K562 (cell line): ENCODE measurements around the gene ALG1. TPM values are rescaled to one million over a fixed set of nuclear protein-coding genes. Genes with fewer than 3 reads are reported as not detected.
A peak's percentile ranks its signal among the peaks of the same experiment; 100 is the strongest.

Experiments
- BCOR ChIP-seq: fragments of 450-650 bp; IDR thresholded peaks from 2 replicates; pipeline ENCODE4 v1.6.1; 2016
- CCNT2 ChIP-seq: IDR thresholded peaks from 2 replicates; pipeline ENCODE4 v1.6.1; 2011; ENCODE audit warnings: borderline replicate concordance, low read depth, mild to moderate bottlenecking, moderate library complexity, mixed read lengths, low read length; ENCODE audit not compliant: insufficient read length; ENCODE audit errors: extremely low read depth
- DPF2 ChIP-seq: fragments of 450-650 bp; IDR thresholded peaks from 2 replicates; pipeline ENCODE4 v1.6.1; 2016
- ELF4 ChIP-seq: fragments of 450-650 bp; formaldehyde crosslinking; IDR thresholded peaks from 2 replicates; pipeline ENCODE4 v1.4.0; 2022; ENCODE audit warnings: missing genetic modification characterization
- FIP1L1 ChIP-seq: fragments of 200-400 bp; formaldehyde crosslinking; IDR thresholded peaks from 2 replicates; pipeline ENCODE4 v1.6.1; 2018; ENCODE audit warnings: mild to moderate bottlenecking, low read depth, low read length; ENCODE audit not compliant: poor library complexity, severe bottlenecking
- HEY1 ChIP-seq: fragments of 250-450 bp; sonication (Bioruptor Pico); IDR thresholded peaks from 2 replicates; pipeline ENCODE4 v1.5.0; 2020; ENCODE audit warnings: mild to moderate bottlenecking, moderate library complexity, borderline replicate concordance
- KAT2B ChIP-seq: IDR thresholded peaks from one replicate; pipeline ENCODE4 v1.6.1; 2012; ENCODE audit warnings: low read depth, mild to moderate bottlenecking, control low read depth, inconsistent platforms, low read length, moderate library complexity
- KDM5B ChIP-seq: fragments of 200-600 bp; sonication (generic); IDR thresholded peaks from 2 replicates; pipeline ENCODE4 v1.6.1; 2012; ENCODE audit warnings: low read depth, mild to moderate bottlenecking, moderate library complexity, low read length, control low read depth, inconsistent platforms; ENCODE audit not compliant: insufficient replicate concordance
- POLR2G ChIP-seq: fragments of 200-400 bp; formaldehyde crosslinking; IDR thresholded peaks from 2 replicates; pipeline ENCODE4 v1.6.1; 2017; ENCODE audit warnings: low read depth, mild to moderate bottlenecking, antibody characterized with exemption, low read length, moderate library complexity
- ZNF583 ChIP-seq: fragments of 250-450 bp; sonication (Bioruptor Pico); IDR thresholded peaks from 2 replicates; pipeline ENCODE4 v1.4.0; 2020
- ZNF785 ChIP-seq: fragments of 250-450 bp; sonication (Bioruptor Pico); IDR thresholded peaks from 2 replicates; pipeline ENCODE4 v1.4.0; 2020; ENCODE audit warnings: mild to moderate bottlenecking
- ZSCAN29 ChIP-seq: fragments of 450-650 bp; IDR thresholded peaks from 2 replicates; pipeline ENCODE4 v1.6.1; 2017
- polyA plus RNA-seq, 8 experiments: library from polyadenylated mRNA; depleted of rRNA in 4 of 8; stranded (reverse) in 5 of 8; unstranded in 3 of 8; fragments of >200 nt; fragmentation: Nextera tagmentation in 2 of 8; fragmentation: Illumina TruSeq in 1 of 8; extraction: Ambion mirVana in 2 of 8; extraction: Trizol in 1 of 8; gene quantifications; 2 replicates each; pipeline versions ENCODE4 v1.2.1 to v1.2.3, GENCODE V29; 2011 to 2014; ENCODE audit warnings: inconsistent platforms in 1 of 8, missing spikeins in 1 of 8
- total RNA-seq, 7 experiments: library from RNA; depleted of rRNA in 6 of 7; stranded (reverse); fragments of >200 nt in 6 of 7; fragmentation: Illumina TruSeq in 2 of 7; extraction: Trizol in 2 of 7; gene quantifications; 2 replicates each; pipeline versions ENCODE4 v1.2.1 to v1.2.3, GENCODE V29; 2011 to 2021; ENCODE audit warnings: low replicate concordance in 1 of 7
- TF ChIP-seq, protein P1 (sequence below): fragments of 200-600 bp; sonication (generic); IDR thresholded peaks from one replicate; pipeline ENCODE4 v1.6.1; 2012; ENCODE audit warnings: mild to moderate bottlenecking, low read depth, low read length, inconsistent platforms
- TF ChIP-seq, protein P2 (sequence below): fragments of 150-350 bp; IDR thresholded peaks from 2 replicates; pipeline ENCODE4 v1.6.1; 2014; ENCODE audit warnings: low read depth, mild to moderate bottlenecking, low read length, borderline replicate concordance

ALG1 gene
- total and polyA plus RNA-seq, 9 of the 15 experiments (the other 6 are each of a cell fraction or from before 2014, with no cell fraction given), result 1.1 to 26.4 (median 18.3) TPM

DNA sequence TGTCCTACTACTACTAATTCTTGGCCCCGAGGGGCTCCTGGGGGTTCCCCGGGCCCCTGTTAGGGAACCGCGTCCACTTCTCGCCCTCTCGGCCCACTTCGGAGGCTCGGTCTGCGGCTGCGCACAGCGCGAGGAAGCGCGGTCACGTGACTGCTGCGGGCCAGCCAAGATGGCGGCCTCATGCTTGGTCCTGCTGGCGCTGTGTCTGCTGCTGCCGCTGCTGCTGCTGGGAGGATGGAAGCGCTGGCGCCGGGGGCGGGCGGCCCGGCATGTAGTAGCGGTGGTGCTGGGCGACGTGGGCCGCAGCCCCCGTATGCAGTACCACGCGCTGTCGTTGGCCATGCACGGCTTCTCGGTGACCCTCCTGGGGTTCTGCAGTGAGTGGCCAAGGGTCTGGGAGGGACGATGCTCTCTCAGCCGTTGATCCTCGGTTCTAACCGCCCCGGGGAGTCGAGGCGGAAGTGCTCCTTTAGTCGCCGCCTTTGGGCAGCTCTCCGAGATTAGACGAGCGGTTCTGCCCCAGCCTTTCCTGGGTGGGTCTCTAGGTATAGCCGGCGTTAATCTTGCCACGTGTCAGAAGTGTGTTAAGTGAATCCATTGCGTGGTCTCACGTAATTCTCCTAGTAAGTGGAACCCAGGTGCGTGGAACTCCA lies at the start of gene ALG1 (continued):
- TF ChIP-seq FIP1L1, result peak; percentile 61
- TF ChIP-seq, protein P1, sequence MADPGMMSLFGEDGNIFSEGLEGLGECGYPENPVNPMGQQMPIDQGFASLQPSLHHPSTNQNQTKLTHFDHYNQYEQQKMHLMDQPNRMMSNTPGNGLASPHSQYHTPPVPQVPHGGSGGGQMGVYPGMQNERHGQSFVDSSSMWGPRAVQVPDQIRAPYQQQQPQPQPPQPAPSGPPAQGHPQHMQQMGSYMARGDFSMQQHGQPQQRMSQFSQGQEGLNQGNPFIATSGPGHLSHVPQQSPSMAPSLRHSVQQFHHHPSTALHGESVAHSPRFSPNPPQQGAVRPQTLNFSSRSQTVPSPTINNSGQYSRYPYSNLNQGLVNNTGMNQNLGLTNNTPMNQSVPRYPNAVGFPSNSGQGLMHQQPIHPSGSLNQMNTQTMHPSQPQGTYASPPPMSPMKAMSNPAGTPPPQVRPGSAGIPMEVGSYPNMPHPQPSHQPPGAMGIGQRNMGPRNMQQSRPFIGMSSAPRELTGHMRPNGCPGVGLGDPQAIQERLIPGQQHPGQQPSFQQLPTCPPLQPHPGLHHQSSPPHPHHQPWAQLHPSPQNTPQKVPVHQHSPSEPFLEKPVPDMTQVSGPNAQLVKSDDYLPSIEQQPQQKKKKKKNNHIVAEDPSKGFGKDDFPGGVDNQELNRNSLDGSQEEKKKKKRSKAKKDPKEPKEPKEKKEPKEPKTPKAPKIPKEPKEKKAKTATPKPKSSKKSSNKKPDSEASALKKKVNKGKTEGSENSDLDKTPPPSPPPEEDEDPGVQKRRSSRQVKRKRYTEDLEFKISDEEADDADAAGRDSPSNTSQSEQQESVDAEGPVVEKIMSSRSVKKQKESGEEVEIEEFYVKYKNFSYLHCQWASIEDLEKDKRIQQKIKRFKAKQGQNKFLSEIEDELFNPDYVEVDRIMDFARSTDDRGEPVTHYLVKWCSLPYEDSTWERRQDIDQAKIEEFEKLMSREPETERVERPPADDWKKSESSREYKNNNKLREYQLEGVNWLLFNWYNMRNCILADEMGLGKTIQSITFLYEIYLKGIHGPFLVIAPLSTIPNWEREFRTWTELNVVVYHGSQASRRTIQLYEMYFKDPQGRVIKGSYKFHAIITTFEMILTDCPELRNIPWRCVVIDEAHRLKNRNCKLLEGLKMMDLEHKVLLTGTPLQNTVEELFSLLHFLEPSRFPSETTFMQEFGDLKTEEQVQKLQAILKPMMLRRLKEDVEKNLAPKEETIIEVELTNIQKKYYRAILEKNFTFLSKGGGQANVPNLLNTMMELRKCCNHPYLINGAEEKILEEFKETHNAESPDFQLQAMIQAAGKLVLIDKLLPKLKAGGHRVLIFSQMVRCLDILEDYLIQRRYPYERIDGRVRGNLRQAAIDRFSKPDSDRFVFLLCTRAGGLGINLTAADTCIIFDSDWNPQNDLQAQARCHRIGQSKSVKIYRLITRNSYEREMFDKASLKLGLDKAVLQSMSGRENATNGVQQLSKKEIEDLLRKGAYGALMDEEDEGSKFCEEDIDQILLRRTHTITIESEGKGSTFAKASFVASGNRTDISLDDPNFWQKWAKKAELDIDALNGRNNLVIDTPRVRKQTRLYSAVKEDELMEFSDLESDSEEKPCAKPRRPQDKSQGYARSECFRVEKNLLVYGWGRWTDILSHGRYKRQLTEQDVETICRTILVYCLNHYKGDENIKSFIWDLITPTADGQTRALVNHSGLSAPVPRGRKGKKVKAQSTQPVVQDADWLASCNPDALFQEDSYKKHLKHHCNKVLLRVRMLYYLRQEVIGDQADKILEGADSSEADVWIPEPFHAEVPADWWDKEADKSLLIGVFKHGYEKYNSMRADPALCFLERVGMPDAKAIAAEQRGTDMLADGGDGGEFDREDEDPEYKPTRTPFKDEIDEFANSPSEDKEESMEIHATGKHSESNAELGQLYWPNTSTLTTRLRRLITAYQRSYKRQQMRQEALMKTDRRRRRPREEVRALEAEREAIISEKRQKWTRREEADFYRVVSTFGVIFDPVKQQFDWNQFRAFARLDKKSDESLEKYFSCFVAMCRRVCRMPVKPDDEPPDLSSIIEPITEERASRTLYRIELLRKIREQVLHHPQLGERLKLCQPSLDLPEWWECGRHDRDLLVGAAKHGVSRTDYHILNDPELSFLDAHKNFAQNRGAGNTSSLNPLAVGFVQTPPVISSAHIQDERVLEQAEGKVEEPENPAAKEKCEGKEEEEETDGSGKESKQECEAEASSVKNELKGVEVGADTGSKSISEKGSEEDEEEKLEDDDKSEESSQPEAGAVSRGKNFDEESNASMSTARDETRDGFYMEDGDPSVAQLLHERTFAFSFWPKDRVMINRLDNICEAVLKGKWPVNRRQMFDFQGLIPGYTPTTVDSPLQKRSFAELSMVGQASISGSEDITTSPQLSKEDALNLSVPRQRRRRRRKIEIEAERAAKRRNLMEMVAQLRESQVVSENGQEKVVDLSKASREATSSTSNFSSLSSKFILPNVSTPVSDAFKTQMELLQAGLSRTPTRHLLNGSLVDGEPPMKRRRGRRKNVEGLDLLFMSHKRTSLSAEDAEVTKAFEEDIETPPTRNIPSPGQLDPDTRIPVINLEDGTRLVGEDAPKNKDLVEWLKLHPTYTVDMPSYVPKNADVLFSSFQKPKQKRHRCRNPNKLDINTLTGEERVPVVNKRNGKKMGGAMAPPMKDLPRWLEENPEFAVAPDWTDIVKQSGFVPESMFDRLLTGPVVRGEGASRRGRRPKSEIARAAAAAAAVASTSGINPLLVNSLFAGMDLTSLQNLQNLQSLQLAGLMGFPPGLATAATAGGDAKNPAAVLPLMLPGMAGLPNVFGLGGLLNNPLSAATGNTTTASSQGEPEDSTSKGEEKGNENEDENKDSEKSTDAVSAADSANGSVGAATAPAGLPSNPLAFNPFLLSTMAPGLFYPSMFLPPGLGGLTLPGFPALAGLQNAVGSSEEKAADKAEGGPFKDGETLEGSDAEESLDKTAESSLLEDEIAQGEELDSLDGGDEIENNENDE, result peak; percentile 60
- TF ChIP-seq ZSCAN29, result no peak
- TF ChIP-seq BCOR, result no peak
- no peak for TF ChIP-seq ELF4 (CRISPR knock-in tag)
- no peak for TF ChIP-seq KAT2B
- TF ChIP-seq, protein P2, sequence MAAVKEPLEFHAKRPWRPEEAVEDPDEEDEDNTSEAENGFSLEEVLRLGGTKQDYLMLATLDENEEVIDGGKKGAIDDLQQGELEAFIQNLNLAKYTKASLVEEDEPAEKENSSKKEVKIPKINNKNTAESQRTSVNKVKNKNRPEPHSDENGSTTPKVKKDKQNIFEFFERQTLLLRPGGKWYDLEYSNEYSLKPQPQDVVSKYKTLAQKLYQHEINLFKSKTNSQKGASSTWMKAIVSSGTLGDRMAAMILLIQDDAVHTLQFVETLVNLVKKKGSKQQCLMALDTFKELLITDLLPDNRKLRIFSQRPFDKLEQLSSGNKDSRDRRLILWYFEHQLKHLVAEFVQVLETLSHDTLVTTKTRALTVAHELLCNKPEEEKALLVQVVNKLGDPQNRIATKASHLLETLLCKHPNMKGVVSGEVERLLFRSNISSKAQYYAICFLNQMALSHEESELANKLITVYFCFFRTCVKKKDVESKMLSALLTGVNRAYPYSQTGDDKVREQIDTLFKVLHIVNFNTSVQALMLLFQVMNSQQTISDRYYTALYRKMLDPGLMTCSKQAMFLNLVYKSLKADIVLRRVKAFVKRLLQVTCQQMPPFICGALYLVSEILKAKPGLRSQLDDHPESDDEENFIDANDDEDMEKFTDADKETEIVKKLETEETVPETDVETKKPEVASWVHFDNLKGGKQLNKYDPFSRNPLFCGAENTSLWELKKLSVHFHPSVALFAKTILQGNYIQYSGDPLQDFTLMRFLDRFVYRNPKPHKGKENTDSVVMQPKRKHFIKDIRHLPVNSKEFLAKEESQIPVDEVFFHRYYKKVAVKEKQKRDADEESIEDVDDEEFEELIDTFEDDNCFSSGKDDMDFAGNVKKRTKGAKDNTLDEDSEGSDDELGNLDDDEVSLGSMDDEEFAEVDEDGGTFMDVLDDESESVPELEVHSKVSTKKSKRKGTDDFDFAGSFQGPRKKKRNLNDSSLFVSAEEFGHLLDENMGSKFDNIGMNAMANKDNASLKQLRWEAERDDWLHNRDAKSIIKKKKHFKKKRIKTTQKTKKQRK, result no peak
- peak; percentile 52 for TF ChIP-seq CCNT2
- peak; percentile 98 for TF ChIP-seq POLR2G
- no peak for TF ChIP-seq ZNF785 (CRISPR knock-in tag)
- 0 out of 2 replicates have a peak, but pooled peaks have one; percentile 52 for TF ChIP-seq ZNF583
- TF ChIP-seq DPF2, result no peak
- peak; percentile 95 for TF ChIP-seq KDM5B
- no peak for TF ChIP-seq HEY1 (CRISPR knock-in tag)
